Lung (tissue), 12 donors: ENCODE results near the gene CHP2. TPM values are rescaled to one million over a fixed set of nuclear protein-coding genes. Genes with fewer than 3 reads are reported as not detected.

ENCODE experiments used
- ATAC-seq: fragments of 200-7000 bp; cut with Tn5 transposase; one replicate; pipeline ENCODE4 v1.9.1; 2020; ENCODE audit warnings: moderate number of reproducible peaks; ENCODE audit not compliant: insufficient read depth, low FRiP score
- DNase-seq, 3 donors: peaks; one replicate each; pipeline ENCODE4 v3.0.0-alpha.2; 2013 to 2017
- H3K27ac ChIP-seq, 2 donors: one replicate each; pipeline ENCODE4 v1.5.1; 2013; ENCODE audit warnings: mild to moderate bottlenecking in 2 of 2, moderate library complexity in 2 of 2, control low read depth in 1 of 2, inconsistent platforms in 1 of 2, low read depth in 1 of 2, low read length in 1 of 2
- H3K27me3 ChIP-seq, 3 donors: one replicate each; pipeline ENCODE4 v1.5.1; 2013; ENCODE audit warnings: low read length in 2 of 3; ENCODE audit not compliant: control insufficient read depth in 3 of 3, insufficient read depth in 3 of 3
- H3K36me3 ChIP-seq, 4 donors: one replicate each; pipeline ENCODE4 v1.5.1; 2013; ENCODE audit warnings: low read length in 4 of 4, mild to moderate bottlenecking in 1 of 4, moderate library complexity in 1 of 4; ENCODE audit not compliant: control insufficient read depth in 4 of 4, insufficient read depth in 4 of 4
- H3K4me1 ChIP-seq, 5 donors: one replicate each; pipeline ENCODE4 v1.5.1; 2013; ENCODE audit warnings: low read length in 5 of 5, mild to moderate bottlenecking in 2 of 5, moderate library complexity in 1 of 5; ENCODE audit not compliant: control insufficient read depth in 5 of 5, insufficient read depth in 5 of 5
- H3K4me3 ChIP-seq: one replicate; pipeline ENCODE4 v1.5.1; 2013; ENCODE audit warnings: mild to moderate bottlenecking, control low read depth, moderate library complexity
- H3K9ac ChIP-seq, 2 donors: one replicate each; pipeline ENCODE4 v1.5.1; 2013; ENCODE audit warnings: low read length in 2 of 2, control low read depth in 1 of 2; ENCODE audit not compliant: insufficient read depth in 1 of 2
- H3K9me3 ChIP-seq, 4 donors: one replicate each; pipeline ENCODE4 v1.5.1; 2013; ENCODE audit warnings: low read length in 3 of 4, mild to moderate bottlenecking in 1 of 4, moderate library complexity in 1 of 4; ENCODE audit not compliant: control insufficient read depth in 4 of 4, insufficient read depth in 3 of 4
- WGBS, 2 donors: extraction: QIAGEN DNeasy Blood & Tissue Kit; methylation state at CpG; one replicate each; pipeline ENCODE4 v1.1.7; 2013; 5-methylcytosine and 5-hydroxymethylcytosine counted together
- polyA plus RNA-seq, 2 donors: library from polyadenylated mRNA; stranded (reverse); fragments of 200-250 nt; gene quantifications; one replicate each; pipeline ENCODE4 v1.2.1, GENCODE V29; 2013
- total RNA-seq, 2 donors: library from RNA; depleted of rRNA in 1 of 2; stranded (reverse); fragments of >200 nt in 1 of 2; gene quantifications; one replicate each; pipeline ENCODE4 v1.2.1, GENCODE V29; 2014 to 2021
- TF ChIP-seq, protein P1 (sequence below): IDR thresholded peaks from 2 replicates; pipeline ENCODE4 v1.5.1; 2012; ENCODE audit warnings: mild to moderate bottlenecking; ENCODE audit errors: control extremely low read depth, extremely low read depth
- donor health status: control.
- donor health status: control.
- donor health status: Bipolar disorder and iron deficiency.
- donor health status: healthy.
- donor health status: DM: yes; HTN: yes; CAD: no.

Gene CHP2
- total and polyA plus RNA-seq, 4 donors, result 0.06 to 2.0 (median 0.06) TPM; not detected in 1

DNA sequence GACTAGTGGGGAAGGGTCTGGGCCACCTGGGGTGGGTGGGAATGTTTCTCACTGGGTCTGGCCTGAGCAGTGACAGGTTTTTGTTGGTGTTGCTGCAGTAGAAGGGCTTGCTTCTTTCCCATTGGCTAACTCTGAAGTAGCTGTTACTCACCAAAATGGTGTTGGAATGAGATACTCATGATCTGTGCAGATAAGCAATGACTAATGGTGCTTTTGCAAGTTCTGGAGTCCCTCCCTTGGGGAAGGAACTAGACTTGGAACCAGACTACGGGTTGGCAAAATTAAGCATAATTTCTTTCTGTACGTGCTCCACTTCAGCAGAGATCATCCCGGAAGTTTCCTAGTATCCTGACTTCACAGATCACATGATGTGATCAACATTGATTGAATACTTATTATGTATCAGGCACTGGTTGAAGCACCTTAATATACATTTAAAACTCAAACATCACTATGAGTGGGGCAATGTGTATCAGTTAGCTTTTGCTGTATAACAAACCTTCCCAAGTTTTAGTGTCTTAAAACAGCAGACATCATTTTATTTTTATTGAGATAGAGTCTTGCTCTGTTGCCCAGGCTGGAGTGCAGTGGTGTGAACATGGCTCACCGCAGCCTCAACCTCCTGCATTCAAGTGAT is 30.1 kb downstream of the CHP2 start:
- Histone ChIP-seq H3K27me3 (no peaks in the 10 kb centered on the region), H3K27ac (no peak overlapping the region), H3K9ac (no peak overlapping the region), H3K4me3 (no peak overlapping the region), H3K9me3 (peaks cover 0 to 2% (median 0%) of the 10 kb centered on the region in 4 donors), H3K36me3 (no peaks in the 10 kb centered on the region), H3K4me1 (peaks cover 0 to 7% (median 0%) of the 10 kb centered on the region in 5 donors)
- TF ChIP-seq, protein P1, sequence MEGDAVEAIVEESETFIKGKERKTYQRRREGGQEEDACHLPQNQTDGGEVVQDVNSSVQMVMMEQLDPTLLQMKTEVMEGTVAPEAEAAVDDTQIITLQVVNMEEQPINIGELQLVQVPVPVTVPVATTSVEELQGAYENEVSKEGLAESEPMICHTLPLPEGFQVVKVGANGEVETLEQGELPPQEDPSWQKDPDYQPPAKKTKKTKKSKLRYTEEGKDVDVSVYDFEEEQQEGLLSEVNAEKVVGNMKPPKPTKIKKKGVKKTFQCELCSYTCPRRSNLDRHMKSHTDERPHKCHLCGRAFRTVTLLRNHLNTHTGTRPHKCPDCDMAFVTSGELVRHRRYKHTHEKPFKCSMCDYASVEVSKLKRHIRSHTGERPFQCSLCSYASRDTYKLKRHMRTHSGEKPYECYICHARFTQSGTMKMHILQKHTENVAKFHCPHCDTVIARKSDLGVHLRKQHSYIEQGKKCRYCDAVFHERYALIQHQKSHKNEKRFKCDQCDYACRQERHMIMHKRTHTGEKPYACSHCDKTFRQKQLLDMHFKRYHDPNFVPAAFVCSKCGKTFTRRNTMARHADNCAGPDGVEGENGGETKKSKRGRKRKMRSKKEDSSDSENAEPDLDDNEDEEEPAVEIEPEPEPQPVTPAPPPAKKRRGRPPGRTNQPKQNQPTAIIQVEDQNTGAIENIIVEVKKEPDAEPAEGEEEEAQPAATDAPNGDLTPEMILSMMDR, result no peak
- peak in 2 of 3 donors; percentile 8 to 38 for DNase-seq
- ATAC-seq, result peak; percentile 51
- 64 to 70% methylated on average over 4 of the region's 4 CpGs for WGBS, 2 donors

DNA sequence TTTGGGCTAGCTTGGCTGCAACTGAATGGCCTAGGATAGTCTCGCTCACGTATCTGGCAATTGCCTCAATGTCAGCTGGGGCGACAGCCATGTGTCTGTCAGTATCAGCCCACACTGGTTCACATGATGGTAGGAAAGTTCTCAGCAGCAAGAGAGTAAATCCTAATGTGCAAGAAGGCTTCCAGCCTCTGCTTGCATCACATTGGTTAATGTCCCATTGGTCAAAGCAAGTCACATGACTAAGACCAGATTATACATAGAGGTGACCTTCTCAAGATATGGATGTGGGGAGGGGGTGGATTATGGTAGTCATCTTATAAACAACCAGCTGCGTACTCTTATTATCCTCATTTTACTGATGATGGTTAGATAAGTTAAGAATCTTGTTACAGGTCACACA is 31.0 kb downstream of the CHP2 start:
- H3K4me3 ChIP-seq, result no peak overlapping the region
- 89 to 96% methylated on average over 4 of the region's 4 CpGs for WGBS, 2 donors
- no peaks in the 10 kb centered on the region for H3K4me1 ChIP-seq
- no peak for DNase-seq
- TF ChIP-seq, protein P1, result no peak
- no peak for ATAC-seq
- no peaks in the 10 kb centered on the region for H3K36me3 ChIP-seq
- no peak overlapping the region for H3K27ac ChIP-seq
- no peaks in the 10 kb centered on the region for H3K27me3 ChIP-seq
- peaks cover 0 to 2% (median 0%) of the 10 kb centered on the region in 4 donors for H3K9me3 ChIP-seq
- H3K9ac ChIP-seq, result no peak overlapping the region

DNA sequence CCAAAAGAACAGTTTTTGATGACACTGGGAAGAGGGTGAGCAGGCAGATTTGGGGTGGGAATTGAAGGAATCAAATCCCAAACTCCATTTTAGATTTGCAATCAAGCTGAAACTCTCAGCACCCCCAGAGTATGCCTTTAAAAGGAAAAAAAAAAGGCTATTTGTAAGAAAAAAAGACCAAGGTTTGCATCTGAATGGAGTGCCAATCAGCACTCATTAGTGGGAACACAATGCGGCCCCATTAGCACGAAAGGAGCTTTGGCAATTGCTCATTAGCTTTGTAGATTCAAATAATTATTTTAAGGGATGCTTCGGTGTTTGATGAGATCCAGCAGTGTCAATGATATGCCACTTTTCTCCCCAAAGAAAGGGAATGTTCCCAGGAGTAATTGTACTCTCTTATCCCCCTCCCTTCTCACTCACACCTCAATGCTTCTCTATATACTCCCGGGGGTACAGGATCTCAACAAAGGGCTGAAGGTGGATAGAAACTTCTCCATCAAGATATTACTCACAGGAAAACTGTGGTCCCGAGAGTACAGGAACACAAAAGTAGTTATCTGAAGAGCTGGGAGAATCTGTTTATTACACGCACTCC is 32.2 kb downstream of the CHP2 start:
- Histone ChIP-seq H3K9me3 (peaks cover 0 to 2% (median 0%) of the 10 kb centered on the region in 4 donors), H3K27me3 (no peaks in the 10 kb centered on the region), H3K36me3 (no peaks in the 10 kb centered on the region), H3K4me3 (no peak overlapping the region), H3K27ac (no peak overlapping the region), H3K4me1 (no peaks in the 10 kb centered on the region), H3K9ac (no peak overlapping the region)
- ATAC-seq (no peak), DNase-seq (no peak)
- TF ChIP-seq, protein P1, result no peak
- 47 to 60% methylated on average over 6 of the region's 6 CpGs for WGBS, 2 donors
